Glomerular endothelial cell (primary cell): ENCODE measurements around the gene NME1. TPM values are rescaled to one million over a fixed set of nuclear protein-coding genes. Genes with fewer than 3 reads are reported as not detected.
A peak's percentile ranks its signal among the peaks of the same experiment; 100 is the strongest.
"Not testable (repeated sequence)": the region's sequence is repeated elsewhere in the genome, so short reads cannot be mapped to it uniquely, and the experiment has no call there.

Experiments
- DNase-seq: peaks from one replicate; pipeline ENCODE4 v3.0.0-alpha.2; 2011; ENCODE audit warnings: low read depth, low spot score; ENCODE audit errors: extremely low read depth
- total RNA-seq: library from RNA; depleted of rRNA; stranded (reverse); fragments of >200 nt; gene quantifications from 2 replicates; pipeline ENCODE4 v1.2.3, GENCODE V29; 2015

The NME1 gene
- 127 and 150 TPM in 2 replicates for total RNA-seq

DNA sequence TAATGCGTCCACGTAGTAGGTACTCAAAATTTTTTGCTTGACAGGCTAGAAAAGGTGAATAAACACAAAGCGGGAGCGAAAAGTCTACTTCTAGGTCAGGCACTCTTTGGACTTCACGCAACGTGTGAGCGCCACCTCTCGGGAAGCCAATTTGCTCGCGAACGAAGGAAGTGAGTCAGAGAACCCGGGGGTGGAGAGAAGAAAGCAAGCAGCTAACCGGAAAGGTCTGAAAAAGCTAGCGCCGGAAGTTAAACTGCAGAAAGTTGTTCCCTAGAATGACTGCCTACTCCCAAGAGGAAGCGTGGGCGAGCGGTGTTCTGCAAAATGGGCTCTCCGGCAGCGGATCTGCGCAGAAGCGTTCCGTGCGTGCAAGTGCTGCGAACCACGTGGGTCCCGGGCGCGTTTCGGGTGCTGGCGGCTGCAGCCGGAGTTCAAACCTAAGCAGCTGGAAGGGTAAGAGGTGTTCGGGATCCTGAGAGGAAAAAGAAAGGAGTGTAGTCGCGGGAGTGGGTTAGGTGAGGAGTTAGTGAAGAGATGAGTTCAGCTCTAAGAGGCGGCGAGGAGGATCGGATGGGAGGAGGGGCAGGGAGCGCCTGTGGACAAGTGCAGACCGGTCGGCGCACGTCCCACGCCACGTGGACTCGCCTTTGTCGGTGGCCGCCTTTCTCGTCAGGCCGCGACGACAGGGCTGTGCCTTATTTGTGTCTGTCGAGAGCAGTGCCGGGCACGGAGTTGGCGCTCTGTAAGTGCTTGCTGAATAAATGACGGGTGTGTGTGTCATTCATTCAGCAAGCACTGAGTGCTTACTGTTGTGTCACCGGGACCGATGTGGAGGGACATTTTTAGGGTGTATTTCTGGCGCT, at the start of gene NME1:
Gene NME1 (plus strand): TSS at position 350 of the 863 bp plus-strand sequence. CDS start 2,096 bp downstream, outside the sequence.
- peak; percentile 99 for DNase-seq

DNA sequence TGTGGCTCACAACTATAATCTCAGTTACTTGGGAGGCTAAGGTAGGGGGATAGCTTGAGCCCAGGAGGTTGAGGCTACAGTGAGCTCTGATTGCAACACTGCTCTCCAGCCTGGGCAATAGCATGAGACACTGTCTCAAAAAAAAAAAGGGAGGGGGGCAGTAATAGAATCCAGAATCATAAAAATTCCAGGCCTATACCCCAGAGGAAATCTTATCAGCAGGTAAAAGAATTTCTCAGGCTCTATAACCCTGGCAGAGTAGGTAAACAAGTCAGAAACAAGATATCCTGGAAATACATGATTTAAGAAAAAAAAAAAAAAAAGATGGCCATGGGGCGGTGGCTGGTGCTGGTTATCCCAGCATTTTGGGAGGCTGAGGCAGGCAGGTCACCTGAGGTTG, 45.6 kb upstream of the NME1 start:
- no peak for DNase-seq

DNA sequence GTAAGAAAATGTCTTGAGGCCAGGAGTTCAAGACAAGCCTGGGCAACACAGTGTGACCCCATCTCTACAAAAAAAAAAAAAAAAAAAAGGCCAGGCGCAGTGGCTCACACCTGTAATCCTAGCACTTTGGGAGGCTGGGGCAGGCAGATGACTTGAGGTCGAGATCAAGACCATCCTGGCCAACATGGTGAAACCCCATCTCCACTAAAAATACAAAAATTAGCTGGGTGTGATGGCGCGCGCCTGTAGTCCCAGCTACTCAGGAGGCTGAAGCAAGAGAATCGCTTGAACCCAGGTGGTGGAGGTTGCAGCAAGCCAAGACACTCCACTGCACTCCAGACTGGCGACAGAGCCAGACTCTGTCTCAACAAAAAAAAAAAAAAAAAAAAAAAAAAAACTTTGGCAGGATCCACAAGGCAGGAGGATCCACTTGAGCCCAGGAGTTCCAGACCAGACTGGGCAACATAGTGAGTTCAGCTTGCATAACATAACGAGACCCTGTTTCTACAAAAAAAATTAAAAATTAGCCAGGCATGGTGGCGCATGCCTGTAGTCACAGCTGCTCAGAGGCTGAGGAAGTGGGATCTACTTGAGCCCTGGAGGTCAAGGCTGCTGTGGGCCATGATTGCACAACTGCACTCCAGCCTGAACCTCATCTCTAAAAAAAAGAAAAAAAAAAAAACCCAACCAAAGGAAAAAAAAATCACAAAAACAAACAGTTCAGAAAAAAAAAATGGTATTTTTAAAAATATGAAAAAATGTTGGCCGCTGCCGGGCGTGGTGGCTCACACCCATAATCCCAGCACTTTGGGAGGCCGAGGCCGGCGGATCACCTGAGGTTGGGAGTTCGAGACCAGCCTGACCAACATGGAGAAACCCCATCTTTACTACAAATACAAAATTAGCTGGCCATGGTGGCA, 40.8 kb upstream of the NME1 start:
- not testable (repeated sequence) for DNase-seq

GRCh38 chr17:51115179-51115578, 38.2 kb upstream of the NME1 start:
- no peak for DNase-seq

GRCh38 chr17:51118330-51119195, 34.8 kb upstream of the NME1 start:
- DNase-seq, result no peak

DNA sequence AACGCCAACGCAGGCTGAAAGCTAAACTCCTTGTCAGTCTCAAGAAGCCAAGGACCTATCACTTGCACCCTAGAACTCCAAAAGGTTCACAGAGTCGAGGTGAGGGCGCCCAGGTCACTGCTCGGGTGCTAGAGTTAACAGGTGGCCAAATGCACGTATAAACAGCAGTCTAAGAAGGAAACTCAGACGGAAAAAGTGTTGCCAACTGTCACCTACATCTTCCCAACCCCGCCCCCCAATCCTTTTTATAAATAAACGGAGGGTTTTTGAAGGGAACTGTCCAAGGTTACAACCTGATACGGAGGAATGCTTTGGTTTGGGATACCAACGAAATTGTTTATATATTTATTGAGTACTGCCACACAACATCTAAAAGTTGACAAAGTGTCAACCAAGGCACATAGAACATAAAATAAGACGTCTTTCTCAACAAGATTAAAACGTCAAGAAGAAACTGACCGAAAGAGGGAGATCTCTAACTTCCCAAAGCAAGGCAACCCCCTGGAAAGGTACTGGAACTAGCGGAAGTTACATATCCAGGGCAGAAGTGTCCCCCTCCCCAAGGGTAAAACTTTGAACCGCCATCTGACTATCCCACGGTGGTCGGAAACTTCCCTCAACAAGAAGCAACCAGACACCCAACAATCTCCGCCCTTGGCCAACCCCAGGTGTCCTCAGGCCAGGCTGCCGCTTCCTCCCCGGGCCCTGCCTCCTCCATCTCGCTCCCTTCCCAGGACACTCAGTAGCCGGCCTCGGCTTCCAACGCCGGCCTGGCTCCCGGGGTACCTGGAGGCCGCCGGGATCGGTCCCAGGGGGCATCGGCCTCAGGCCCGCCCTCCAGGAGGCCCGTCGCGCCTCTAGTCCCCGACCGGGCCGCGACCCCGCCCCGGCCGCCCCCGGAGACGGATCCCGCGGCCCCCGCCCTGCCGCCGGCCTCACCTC, 33.7 kb upstream of the NME1 start:
- DNase-seq, result no peak

DNA sequence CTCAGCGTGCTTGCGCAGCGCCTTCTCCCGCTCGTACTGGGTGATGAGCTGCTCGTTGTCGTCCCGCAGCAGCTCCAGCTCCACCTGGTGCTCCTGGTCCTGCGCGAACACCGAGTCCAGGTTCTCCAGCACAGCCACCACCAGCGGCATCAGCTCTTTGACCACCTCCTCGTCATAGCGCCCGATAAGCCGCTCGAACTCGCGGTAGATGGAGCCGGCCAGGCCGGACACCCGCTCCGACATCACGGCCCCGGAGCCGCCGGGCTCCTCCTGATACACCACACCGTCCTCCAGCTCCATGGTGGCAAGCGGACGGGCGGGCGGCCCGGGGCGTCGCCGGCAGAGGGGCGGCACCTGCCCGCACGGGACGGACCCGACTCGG, 33.0 kb upstream of the NME1 start:
- no peak for DNase-seq

GRCh38 chr17:51120739-51121619, 32.4 kb upstream of the NME1 start, which contains the start of gene SPAG9:
Gene SPAG9, minus strand, starts transcription at chr17:51120868. Its CDS starts 212 bp downstream, at chr17:51120656.
- peak; percentile 54 for DNase-seq

DNA sequence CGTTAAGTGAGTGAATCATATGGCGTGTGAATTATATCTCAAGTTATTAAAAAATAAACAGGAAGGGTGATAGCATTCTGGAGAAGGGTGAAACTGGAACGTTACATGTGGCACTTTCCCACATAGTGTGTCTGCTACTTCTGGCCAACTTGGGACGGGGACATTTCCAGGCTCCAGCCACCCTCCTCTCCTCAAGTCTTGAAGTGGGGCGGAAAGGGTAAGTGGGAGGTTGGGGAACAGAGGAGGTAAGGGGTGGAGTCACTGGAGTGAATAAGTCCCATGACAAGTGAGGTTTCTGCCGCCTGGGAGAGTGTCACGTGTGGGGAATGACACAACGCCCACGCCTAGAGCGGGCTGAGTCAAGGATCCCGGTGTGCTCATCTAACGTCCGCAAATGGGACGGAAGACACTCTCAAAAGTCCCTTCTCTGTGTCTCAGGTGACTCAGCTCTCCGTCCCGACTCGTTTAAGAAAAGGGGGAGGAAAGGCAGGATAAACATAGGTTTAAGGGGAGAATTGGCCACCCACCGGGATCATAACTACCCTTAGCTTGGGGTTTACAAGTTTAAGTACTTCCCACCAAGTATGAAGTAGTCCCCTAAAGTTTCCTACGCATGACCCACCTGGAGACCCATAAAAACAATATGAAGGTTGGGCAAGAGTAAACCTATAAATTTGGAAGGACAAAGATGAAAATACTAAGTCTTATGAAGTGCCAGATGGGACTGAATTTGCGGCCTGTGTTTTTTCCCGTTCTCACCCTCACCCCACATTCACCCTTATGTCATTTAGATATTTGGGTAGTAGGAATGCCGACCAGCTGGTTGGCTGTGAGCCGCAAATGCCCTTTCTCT, 31.5 kb upstream of the NME1 start:
- DNase-seq, result peak; percentile 78

- DNase-seq, result not testable (repeated sequence)
Observed at GRCh38 chr17:51122473-51123115, 30.8 kb upstream of the NME1 start.

DNA sequence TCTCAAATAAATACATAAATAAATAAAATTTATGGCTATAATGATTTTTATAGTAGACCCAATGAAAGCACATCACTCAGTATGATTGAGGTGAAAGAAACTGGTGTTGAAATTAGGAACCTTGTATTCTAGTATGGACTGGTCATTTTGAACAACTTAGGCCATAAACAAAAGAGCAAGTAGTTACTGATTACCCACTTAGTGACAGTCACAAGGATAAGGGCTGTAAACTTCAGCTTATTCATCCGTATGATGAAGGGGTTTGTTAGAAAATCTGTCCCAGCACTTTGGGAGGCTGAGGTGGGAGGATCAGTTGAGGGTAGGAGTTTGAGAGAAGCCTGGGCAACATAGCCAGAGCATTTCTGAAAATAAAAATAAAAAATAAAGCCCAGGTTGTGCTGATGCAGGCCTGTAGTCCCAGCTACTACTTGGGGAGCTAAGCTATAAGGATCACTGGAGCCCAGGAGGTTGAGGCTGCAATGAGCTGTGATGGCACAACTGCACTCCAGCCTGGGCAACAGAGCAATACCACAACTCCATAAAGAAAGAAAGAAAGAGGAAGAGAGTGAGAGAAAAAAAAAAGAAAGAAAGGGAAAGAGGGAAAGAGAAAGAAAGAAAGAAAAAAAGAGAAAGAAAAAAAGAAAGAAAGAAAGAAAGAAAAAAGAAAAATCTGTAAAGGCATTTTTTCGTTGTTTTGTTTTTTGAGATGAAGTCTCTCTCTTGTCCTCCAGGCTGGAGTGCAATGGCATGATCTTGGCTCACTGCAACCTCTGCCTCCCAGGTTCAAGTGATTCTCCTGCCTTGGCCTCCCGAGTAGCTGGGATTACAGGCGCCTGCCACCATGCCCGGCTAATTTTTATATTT, 28.5 kb upstream of the NME1 start:
- DNase-seq, result no peak

DNA sequence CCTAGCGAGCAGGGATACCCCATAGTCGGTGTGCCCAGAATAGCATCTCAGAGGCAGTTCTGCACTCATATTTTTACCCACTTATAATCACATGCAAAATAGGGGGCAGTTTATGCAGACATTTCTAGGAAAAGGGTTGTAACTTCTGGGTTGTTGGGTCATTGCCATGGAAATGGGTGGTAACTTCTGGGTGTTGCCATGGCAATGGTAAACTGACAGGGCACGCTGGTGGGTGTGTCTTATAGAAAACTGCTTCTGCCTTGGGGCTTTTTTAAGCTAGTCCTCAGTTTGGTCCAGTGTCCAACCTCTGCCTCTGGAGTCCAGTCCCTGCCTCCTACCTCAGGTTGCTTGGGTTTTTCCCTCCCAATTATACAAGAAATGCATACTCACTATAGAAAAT, 25.3 kb upstream of the NME1 start:
- DNase-seq, result no peak

- no peak for DNase-seq
Observed at GRCh38 chr17:51132964-51133319, 20.4 kb upstream of the NME1 start.

GRCh38 chr17:51133365-51133764, 20.0 kb upstream of the NME1 start:
- DNase-seq, result no peak

DNA sequence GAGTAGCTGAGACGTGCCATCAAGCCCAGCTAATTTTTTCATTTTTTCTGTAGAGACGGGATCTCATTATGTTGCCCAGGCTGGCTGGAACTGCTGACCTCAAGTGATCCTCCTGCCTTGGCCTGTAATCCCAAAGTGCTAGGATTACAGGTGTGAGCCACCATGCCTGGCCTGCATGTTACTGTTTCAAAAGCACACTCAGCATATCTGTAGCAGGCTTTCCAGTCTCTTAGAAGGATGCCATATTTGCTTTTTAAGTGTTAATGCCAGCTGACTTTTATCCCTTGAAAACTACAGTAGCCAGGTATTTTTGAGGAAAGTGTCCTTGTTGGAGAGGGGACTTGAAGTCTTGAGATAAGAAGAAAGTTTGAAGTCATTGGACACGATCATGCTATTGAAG, 17.4 kb upstream of the NME1 start:
- no peak for DNase-seq

DNA sequence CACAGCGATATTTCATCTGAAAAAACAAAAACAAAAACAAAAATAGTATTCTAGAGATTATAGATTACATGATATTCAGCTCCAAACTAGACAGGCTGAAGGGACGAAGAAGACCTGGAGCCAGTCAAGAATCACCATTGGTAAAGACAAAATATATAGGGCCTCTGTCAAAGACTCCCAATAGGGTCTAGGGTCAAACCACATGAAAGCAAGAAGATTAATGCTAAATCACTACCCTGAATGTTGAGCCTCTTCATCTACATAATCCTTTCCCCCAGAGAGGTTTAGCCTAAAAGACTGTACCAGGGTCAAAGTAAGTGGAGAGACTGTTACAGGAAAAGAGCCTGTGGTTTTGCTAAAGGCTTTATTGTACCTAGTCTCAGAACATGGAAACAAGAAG, 10.8 kb upstream of the NME1 start:
- no peak for DNase-seq
